ENCODE measurements around the gene TMOD1. TPM values are rescaled to one million over a fixed set of nuclear protein-coding genes. Genes with fewer than 3 reads are reported as not detected.
"Not testable (repeated sequence)": the region's sequence is repeated elsewhere in the genome, so short reads cannot be mapped to it uniquely, and the experiment has no call there.

Gene TMOD1
- under 1 TPM; 0.35 to 0.45 TPM for total RNA-seq

DNA sequence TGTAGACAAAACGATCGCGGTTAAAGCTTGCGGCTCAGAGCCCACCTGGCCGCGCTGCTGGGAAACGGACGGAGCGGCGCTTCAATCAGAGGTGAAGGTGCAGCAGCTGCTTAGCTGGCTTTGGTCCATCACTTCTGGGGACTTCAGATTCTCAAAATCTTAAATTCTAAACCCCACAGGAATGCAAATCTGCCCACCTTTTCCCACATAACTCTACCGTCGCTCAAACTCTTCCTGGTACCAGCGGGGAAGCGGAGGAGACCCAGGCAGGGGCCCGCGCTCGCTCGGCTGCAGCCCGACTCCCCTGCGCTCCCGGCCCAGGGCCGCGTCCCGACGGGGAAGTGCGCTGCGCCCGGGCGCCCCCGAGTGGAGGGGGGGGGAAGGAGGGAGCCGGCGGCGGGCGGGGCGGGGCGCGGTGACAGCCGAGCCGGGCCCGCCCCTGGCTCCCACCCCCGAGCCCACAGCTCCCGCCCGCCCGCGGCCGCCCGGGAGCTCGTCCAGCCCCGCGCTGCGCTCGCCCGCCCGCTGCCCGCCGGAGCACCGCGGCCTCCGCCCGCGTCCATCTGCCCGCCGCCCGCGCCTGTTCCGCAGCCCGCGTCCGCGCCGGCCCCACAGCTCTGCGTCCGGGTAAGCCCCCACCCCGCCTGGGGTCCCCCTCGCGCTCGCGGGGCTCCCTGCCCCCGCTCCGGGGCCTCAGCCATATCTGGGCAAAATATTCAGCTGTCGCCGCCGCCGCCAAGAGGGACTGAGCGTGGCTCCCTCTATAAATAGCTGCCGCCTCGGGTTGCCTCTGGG lies at the start of gene TMOD1:
Gene TMOD1, plus strand, starts transcription at position 490 of the 795 bp plus-strand sequence. CDS start 22,523 bp downstream, outside the sequence.
- POLR2A ChIA-PET, result interaction anchor here (0.6 kb wide), 1 partner anchor 9 kb away, joined by 3 read pairs; no protein-coding TSS in a partner anchor
- H3K27ac Mint-ChIP-seq, result no peak within 1 kb of the TSS

DNA sequence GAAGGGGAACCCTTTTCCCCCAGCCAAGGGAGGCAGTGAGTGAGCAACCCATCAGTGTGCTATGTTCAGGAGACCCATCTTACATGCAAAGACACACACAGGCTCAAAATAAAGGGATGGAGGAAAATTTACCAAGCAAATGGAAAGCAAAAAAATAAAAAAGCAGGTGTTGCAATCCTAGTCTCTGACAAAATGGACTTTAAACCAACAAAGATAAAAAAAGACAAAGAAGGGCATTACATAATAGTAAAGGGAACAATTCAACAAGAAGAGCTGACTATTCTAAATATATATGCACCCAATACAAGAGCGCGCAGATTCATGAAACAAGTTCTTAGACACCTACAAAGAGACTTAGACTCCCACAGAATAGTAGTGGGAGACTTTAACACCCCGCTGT lies 47.9 kb upstream of the TMOD1 start:
- H3K4me1 Mint-ChIP-seq, DNase-seq, POLR2A ChIA-PET, H3K9me3 Mint-ChIP-seq, H3K27me3 Mint-ChIP-seq, H3K27ac Mint-ChIP-seq, H3K4me3 Mint-ChIP-seq, CTCF ChIA-PET: not testable (repeated sequence)
- peaks cover 31% of the 10 kb centered on the region for H3K36me3 Mint-ChIP-seq (ENCODE audit: low read depth)

More for the DNA sequence above, at the start of gene TMOD1:
- peaks cover 9% of the 10 kb centered on the region for H3K36me3 Mint-ChIP-seq (ENCODE audit: low read depth)
- H3K9me3 Mint-ChIP-seq, result no peaks in the 10 kb centered on the region
- peaks cover 19% of the 10 kb centered on the region for H3K4me1 Mint-ChIP-seq
- CTCF ChIA-PET, result interaction anchor here (0.7 to 2.5 kb wide), 5 partner anchors 10 to 204 kb away, joined by 3 to 11 read pairs (median 3); no protein-coding TSS in a partner anchor
- peaks cover 53% of the 10 kb centered on the region for H3K27me3 Mint-ChIP-seq
- peak; percentile 27 for DNase-seq
- peak within 1 kb of the TSS; percentile 65 for H3K4me3 Mint-ChIP-seq

DNA sequence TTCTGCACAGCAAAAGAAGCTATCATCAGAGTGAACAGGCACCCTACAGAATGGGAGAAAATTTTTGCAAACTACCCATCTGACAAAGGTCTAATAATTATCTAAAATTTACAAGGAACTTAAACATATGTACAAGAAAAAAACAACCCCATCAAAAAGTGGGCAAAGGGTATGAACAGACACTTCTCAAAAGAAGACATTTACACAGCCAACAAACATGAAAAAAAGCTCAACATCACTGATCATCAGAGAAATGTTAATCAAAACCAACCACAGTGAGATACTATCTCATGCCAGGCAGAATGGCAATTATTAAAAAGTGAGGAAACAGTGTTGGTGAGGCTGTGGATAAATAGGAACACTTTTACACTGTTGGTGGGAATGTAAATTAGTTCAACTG lies 44.6 kb upstream of the TMOD1 start:
- H3K36me3 Mint-ChIP-seq (ENCODE audit: low read depth), result peaks cover 15% of the 10 kb centered on the region
- DNase-seq, H3K4me1 Mint-ChIP-seq, H3K4me3 Mint-ChIP-seq, CTCF ChIA-PET, H3K27ac Mint-ChIP-seq, POLR2A ChIA-PET, H3K9me3 Mint-ChIP-seq, H3K27me3 Mint-ChIP-seq: not testable (repeated sequence)

DNA sequence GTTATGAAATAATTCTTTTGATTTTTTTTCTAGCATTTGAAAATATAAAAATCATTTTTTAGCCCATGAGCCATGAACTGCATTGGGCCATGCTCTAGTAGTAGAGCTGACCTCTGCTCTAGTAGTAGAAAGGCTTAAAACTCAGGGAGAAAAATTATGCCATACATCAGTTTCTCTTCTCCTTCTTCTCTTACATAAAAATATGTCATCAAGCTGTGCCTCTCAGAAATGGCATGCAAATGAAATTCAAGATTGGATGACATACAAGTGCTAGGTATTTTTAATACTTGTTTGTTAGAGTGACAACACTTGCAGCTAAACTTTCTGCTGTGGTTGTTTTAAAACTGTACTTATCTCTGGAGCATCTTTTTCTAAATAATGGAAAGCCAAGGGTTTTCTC lies 42.1 kb upstream of the TMOD1 start:
- POLR2A ChIA-PET, result no interaction called here
- CTCF ChIA-PET, result no interaction called here
- H3K4me1 Mint-ChIP-seq, result no peaks in the 10 kb centered on the region

DNA sequence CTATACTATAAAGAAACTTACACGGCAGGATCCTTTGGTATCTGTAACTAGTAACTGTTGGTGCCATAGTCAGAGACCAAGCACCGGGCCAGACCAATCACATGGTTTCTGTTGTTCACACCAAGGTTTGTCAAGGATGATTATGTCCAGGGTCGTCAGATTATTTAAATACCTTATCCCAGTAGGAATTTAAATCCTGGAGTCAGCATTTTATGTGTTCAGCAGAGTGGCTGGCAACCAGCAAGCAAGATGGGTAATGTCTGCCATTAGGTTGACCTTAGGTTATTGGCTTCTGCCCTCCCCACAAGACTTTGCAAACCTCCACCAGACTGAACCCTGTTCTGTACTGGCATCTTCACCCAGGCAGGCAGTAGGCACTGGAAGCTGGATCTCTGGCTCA lies 39.3 kb upstream of the TMOD1 start:
- no peaks in the 10 kb centered on the region for H3K9me3 Mint-ChIP-seq
- ChIA-PET CTCF (interaction anchor here (1.2 to 1.3 kb wide), 2 partner anchors 40 to 605 kb away, joined by 3 to 5 read pairs; no protein-coding TSS in a partner anchor), POLR2A (no interaction called here)
- H3K27me3 Mint-ChIP-seq, result no peaks in the 10 kb centered on the region
- no peak for DNase-seq
- peaks cover 5% of the 10 kb centered on the region for H3K36me3 Mint-ChIP-seq (ENCODE audit: low read depth)
- H3K27ac Mint-ChIP-seq, result no peak overlapping the region
- no peak overlapping the region for H3K4me3 Mint-ChIP-seq
- H3K4me1 Mint-ChIP-seq, result no peaks in the 10 kb centered on the region

More for the DNA sequence above, 42.1 kb upstream of the TMOD1 start:
- Mint-ChIP-seq H3K4me3 (no peak overlapping the region), H3K27me3 (no peaks in the 10 kb centered on the region), H3K9me3 (peaks cover 3% of the 10 kb centered on the region), H3K36me3 (ENCODE audit: low read depth) (peaks cover 6% of the 10 kb centered on the region), H3K27ac (no peak overlapping the region)
- no peak for DNase-seq

DNA sequence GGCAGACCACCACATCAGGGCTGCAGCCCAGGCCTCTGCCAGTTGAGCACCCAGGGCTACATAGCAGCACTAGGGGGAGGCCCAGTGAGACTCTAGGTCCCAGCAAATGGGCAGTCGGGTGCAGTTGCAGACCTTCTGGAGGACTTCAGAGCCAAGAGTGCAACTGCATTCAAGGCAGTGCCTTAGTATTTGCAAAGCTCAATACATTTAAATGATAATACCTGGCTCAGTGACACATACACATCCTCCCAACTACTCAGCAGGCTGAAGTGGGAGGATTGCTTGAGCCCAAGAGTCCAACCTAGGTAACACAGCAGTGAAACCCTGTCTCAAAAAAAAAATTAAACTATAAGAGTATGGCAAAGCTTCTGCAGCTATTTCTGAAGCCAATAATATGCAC lies 38.6 kb upstream of the TMOD1 start:
- no peak overlapping the region for H3K27ac Mint-ChIP-seq
- H3K27me3 Mint-ChIP-seq, result no peaks in the 10 kb centered on the region
- POLR2A ChIA-PET, result no interaction called here
- DNase-seq, result no peak
- H3K36me3 Mint-ChIP-seq (ENCODE audit: low read depth), result peaks cover 5% of the 10 kb centered on the region
- H3K4me1 Mint-ChIP-seq, result no peaks in the 10 kb centered on the region
- CTCF ChIA-PET, result interaction anchor here (0.9 to 1.2 kb wide), 3 partner anchors 16 to 170 kb away, joined by 3 read pairs; partner anchors contain the start of genes NCBP1, TDRD7 and TSTD2
- no peaks in the 10 kb centered on the region for H3K9me3 Mint-ChIP-seq
- no peak overlapping the region for H3K4me3 Mint-ChIP-seq

DNA sequence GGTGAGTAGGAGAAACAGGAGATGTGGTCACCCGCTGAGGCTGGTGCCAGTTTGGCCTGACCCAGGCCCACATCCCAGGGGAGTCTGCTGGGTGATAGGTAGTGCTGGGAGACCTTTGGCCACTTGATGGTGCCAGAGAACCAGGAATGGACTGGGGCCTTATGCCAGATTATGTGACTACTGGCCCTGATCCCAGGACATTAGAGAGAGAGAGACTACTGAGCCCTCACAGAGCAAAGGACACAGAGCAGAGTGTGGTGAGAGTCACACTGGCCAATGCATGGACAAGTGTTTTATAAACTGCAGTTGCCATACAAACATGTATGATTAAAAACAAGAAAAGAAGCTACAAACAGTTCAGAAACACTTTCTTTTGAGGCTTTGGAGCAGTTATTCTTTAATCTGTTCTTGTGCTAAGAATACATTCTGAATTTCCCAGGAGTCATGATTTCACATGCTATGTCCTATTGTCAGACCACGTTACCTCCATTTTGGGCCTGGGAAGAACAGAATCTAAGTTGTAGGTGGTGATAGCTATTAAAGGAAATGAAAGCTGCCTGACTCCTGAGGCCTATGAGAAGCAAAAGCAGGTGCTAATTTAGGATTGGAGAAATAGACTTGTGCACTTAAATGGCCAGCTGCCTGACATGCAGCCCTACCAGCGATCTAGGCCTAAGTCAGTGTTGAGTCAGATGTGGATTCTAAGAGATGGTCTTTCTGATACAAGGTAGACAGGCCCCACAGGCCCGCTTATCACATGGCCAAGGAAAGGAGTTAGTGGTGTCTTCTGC lies 32.6 kb upstream of the TMOD1 start:
- Mint-ChIP-seq H3K9me3 (no peaks in the 10 kb centered on the region), H3K4me1 (no peaks in the 10 kb centered on the region), H3K27ac (no peak overlapping the region), H3K4me3 (no peak overlapping the region), H3K27me3 (no peaks in the 10 kb centered on the region), H3K36me3 (ENCODE audit: low read depth) (peaks cover 9% of the 10 kb centered on the region)
- ChIA-PET POLR2A (no interaction called here), CTCF (interaction anchor here (1.1 to 2.7 kb wide), 7 partner anchors 122 to 436 kb away, joined by 3 to 13 read pairs (median 7); partner anchors contain the start of genes NCBP1 and TSTD2)
- peak; percentile 42 for DNase-seq

DNA sequence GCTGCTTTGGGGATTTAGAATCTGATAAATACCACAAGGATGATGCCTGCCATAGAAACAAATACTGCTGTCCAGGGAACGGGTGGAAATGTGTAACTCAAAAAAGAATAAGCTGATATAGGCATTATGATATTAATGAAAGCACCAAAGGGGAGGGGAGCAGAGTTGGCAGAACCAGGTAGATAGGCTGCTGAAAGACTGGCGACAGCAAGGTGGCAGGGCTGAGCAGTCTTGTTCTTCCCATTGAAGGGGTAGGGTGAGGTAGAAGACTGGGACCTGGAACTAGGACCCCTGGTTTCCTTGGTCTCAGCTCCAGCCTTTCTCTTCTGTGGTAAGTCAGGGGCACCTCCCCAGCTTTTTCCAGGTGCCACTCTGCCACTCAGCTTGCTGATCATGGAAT lies 31.4 kb upstream of the TMOD1 start:
- no peak for DNase-seq
- H3K9me3 Mint-ChIP-seq, result no peaks in the 10 kb centered on the region
- H3K4me1 Mint-ChIP-seq, result no peaks in the 10 kb centered on the region
- no peak overlapping the region for H3K27ac Mint-ChIP-seq
- peaks cover 12% of the 10 kb centered on the region for H3K36me3 Mint-ChIP-seq (ENCODE audit: low read depth)
- H3K4me3 Mint-ChIP-seq, result no peak overlapping the region
- ChIA-PET POLR2A (no interaction called here), CTCF (interaction anchor here (0.9 to 2.7 kb wide), 4 partner anchors 11 to 435 kb away, joined by 3 to 13 read pairs (median 8); no protein-coding TSS in a partner anchor)
- no peaks in the 10 kb centered on the region for H3K27me3 Mint-ChIP-seq

DNA sequence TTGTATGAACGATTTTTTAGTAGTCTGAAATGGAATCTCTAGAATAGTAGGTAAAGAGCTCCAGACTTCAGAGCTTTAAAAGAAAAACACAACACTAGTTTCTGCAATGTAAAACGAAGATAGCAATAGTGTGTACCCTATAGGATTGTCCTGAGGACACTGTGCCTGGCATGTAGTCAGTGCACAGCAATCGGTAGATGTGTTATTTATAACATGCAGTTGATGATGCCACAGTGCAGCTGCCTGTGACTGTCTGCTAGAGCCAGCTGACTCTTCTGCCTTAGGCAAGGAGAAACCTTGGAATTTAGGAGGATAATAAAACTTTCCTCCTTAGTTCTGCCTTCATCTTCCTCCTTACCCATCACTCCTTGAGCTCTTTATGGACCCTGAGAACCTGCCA lies 27.7 kb upstream of the TMOD1 start:
- H3K27ac Mint-ChIP-seq, result no peak overlapping the region
- no peak overlapping the region for H3K4me3 Mint-ChIP-seq
- POLR2A ChIA-PET, result no interaction called here
- no peaks in the 10 kb centered on the region for H3K9me3 Mint-ChIP-seq
- no peaks in the 10 kb centered on the region for H3K4me1 Mint-ChIP-seq
- H3K27me3 Mint-ChIP-seq, result no peaks in the 10 kb centered on the region
- H3K36me3 Mint-ChIP-seq (ENCODE audit: low read depth), result peaks cover 19% of the 10 kb centered on the region
- CTCF ChIA-PET, result interaction anchor here (1.3 to 1.5 kb wide), 3 partner anchors 29 to 125 kb away, joined by 3 to 4 read pairs (median 4); no protein-coding TSS in a partner anchor
- DNase-seq, result no peak

DNA sequence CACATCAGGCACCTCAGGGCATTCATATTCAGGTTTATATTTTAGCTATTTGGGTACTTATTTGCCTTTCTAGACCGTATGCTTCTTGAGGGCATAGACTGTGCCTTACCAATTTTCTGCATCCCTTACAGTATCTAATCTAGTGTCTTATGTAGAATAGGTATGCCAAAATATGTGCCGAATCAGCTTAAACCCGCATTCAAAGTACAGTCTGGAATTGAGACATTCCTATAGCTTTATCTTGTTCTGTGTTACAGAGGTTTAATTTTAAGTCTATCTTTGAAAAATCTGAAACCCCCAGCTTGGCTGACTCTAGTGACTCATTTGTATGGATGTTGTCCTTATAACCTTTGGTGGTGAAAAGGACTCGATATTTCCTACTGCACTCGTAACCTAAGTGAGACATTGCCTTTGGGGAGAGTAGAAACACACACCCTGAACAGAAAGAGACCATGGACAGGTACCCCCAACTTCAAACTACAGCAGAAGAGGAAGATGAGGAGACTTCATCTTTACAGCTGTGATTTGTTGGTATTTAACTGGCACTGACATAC lies 27.0 kb upstream of the TMOD1 start:
- Mint-ChIP-seq H3K4me3 (no peak overlapping the region), H3K36me3 (ENCODE audit: low read depth) (peaks cover 22% of the 10 kb centered on the region), H3K9me3 (no peaks in the 10 kb centered on the region), H3K4me1 (no peaks in the 10 kb centered on the region), H3K27ac (no peak overlapping the region), H3K27me3 (no peaks in the 10 kb centered on the region)
- CTCF ChIA-PET, result interaction anchor here (0.6 to 1.5 kb wide), 3 partner anchors 28 to 1788 kb away, joined by 3 to 4 read pairs (median 3); no protein-coding TSS in a partner anchor
- POLR2A ChIA-PET, result no interaction called here
- no peak for DNase-seq

DNA sequence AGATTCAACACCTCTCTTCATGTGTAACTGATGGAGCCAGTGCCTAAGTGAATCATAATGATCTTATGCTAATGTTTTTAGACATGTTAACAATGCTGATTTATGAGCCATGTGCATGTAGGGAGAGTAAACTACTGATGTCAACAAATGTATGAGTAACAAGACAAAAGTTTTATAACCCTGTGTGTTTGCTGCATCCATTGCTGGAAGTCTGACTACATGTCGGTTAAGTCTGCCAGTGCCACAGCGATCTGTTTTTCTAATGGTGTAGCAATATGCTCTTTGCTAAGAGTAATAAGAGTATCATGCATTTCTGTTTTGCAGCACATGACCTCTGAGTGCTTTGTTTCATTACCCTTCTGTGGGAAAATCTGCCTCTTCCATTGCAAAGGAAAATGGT lies 26.4 kb upstream of the TMOD1 start:
- Mint-ChIP-seq H3K36me3 (ENCODE audit: low read depth) (peaks cover 24% of the 10 kb centered on the region), H3K27me3 (no peaks in the 10 kb centered on the region), H3K4me3 (no peak overlapping the region), H3K27ac (no peak overlapping the region), H3K9me3 (no peaks in the 10 kb centered on the region), H3K4me1 (no peaks in the 10 kb centered on the region)
- ChIA-PET POLR2A (no interaction called here), CTCF (interaction anchor here (0.6 kb wide), 1 partner anchor 1789 kb away, joined by 3 read pairs; no protein-coding TSS in a partner anchor)
- no peak for DNase-seq

DNA sequence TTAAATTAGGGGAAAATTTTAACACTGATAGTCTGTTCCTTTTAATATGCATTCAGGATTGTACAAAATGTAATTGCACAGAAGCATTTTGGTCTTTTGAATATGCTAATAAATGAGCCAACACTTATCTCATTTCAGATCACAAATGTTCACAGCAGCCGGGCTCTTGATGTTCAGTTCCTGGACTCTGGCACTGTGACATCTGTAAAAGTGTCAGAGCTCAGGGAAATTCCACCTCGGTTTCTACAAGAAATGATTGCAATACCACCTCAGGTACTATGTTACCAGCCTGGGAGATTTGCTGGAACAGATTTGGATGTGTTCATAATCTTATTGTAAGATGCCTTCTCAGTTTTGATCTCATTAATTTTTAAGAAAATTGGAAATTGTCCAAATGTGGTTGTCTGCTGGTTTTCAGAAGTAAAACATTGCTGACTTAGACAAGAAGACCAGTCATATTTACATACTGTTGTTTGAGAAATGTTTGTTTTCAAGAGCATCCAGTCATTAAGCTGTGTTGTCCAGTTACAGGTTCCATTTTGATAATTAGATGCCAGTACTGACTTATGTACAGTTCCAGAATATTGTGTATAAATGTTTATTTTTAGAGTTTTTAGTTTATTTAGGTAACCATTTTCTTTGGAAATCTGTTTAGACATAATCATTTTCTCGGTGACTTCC lies 23.0 kb upstream of the TMOD1 start:
- CTCF ChIA-PET, result no interaction called here

More for the DNA sequence above, 23.0 kb upstream of the TMOD1 start:
- Mint-ChIP-seq H3K4me3 (no peak overlapping the region), H3K27ac (no peak overlapping the region), H3K27me3 (no peaks in the 10 kb centered on the region), H3K4me1 (no peaks in the 10 kb centered on the region), H3K36me3 (ENCODE audit: low read depth) (peaks cover 35% of the 10 kb centered on the region), H3K9me3 (no peaks in the 10 kb centered on the region)
- POLR2A ChIA-PET, result no interaction called here
- no peak for DNase-seq

All from activated CD4-positive, alpha-beta T cell treated with anti-CD3 and anti-CD28 coated beads, Interleukin-2, amount 10 ng/mL, durations not matched to agents 7 days and 5 days (primary cell).